HG03354 (cell line): Measurements from ENCODE around the gene INHBC.

ENCODE experiments used
- ATAC-seq: cut with Tn5 transposase; IDR thresholded peaks from one replicate; pipeline ENCODE4 v1.9.1; 2021; ENCODE audit warnings: mild to moderate bottlenecking; ENCODE audit not compliant: unreplicated experiment, poor library complexity, severe bottlenecking

INHBC gene

GRCh38 chr12:57452181-57452936, 17.8 kb downstream of the INHBC start:
- peak; percentile 4 for ATAC-seq

GRCh38 chr12:57452937-57453509, 18.4 kb downstream of the INHBC start:
- peak; percentile 67 for ATAC-seq

GRCh38 chr12:57454213-57454565, 19.6 kb downstream of the INHBC start:
- ATAC-seq = no peak

DNA sequence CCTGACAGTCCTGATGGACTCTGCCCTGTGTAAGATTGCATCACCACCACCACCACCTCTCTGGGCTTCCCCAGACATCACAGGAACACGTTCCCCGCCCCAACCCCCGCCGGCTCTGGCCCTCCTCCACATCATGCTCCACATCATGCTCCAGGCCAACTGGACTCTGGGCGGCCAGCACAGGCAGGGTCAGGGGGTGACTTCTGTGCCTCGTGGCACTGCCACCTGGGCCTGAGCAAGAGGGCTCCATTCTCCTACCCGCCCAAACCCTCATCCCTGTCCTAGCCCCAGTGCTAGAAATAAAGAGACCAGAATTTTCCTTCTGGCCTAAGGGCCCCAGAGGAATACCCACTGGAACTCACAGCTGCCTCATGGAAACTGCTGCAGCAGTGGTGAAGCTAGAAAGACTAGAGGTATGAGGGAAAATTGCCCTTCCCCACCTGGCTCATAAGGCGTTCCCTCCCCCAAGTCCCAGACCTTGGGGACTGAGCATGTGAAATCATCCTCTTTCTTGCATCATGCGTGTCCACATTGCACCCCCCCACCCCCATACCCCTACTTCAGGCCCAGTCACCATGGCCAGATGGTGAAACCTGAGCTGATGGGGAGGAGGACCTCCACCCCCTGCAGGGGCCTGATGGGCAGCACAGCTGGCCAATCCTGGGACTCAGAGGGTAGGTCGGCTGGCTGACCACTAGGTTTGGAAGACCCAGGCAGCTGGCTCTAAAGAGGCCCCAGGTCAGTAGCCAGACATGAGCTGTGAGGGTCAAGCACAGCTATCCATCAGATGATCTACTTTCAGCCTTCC, 20.2 kb downstream of the INHBC start, which contains the start of gene INHBE:
INHBE (plus strand) TSS at position 742 of the 808 bp plus-strand sequence. CDS start 230 bp downstream, outside the sequence.
- ATAC-seq = no peak

DNA sequence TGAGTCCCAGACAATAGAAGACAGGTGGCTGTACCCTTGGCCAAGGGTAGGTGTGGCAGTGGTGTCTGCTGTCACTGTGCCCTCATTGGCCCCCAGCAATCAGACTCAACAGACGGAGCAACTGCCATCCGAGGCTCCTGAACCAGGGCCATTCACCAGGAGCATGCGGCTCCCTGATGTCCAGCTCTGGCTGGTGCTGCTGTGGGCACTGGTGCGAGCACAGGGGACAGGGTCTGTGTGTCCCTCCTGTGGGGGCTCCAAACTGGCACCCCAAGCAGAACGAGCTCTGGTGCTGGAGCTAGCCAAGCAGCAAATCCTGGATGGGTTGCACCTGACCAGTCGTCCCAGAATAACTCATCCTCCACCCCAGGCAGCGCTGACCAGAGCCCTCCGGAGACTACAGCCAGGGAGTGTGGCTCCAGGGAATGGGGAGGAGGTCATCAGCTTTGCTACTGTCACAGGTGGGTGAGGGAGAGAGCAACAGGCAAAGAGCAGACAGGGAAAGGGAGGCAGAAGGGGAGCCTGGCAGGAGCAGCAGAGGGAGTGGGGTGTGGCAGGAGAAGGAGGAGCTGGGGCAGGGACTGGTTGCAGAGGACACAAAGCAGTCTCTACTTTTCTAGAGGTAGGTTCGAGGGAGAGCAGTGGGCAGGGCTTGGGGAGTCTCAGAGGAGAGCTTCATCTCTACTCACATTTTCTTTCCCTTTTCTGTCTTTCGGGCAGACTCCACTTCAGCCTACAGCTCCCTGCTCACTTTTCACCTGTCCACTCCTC, 21.0 kb downstream of the INHBC start:
- ATAC-seq = no peak

DNA sequence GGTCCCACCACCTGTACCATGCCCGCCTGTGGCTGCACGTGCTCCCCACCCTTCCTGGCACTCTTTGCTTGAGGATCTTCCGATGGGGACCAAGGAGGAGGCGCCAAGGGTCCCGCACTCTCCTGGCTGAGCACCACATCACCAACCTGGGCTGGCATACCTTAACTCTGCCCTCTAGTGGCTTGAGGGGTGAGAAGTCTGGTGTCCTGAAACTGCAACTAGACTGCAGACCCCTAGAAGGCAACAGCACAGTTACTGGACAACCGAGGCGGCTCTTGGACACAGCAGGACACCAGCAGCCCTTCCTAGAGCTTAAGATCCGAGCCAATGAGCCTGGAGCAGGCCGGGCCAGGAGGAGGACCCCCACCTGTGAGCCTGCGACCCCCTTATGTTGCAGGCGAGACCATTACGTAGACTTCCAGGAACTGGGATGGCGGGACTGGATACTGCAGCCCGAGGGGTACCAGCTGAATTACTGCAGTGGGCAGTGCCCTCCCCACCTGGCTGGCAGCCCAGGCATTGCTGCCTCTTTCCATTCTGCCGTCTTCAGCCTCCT, 21.6 kb downstream of the INHBC start:
- no peak for ATAC-seq

DNA sequence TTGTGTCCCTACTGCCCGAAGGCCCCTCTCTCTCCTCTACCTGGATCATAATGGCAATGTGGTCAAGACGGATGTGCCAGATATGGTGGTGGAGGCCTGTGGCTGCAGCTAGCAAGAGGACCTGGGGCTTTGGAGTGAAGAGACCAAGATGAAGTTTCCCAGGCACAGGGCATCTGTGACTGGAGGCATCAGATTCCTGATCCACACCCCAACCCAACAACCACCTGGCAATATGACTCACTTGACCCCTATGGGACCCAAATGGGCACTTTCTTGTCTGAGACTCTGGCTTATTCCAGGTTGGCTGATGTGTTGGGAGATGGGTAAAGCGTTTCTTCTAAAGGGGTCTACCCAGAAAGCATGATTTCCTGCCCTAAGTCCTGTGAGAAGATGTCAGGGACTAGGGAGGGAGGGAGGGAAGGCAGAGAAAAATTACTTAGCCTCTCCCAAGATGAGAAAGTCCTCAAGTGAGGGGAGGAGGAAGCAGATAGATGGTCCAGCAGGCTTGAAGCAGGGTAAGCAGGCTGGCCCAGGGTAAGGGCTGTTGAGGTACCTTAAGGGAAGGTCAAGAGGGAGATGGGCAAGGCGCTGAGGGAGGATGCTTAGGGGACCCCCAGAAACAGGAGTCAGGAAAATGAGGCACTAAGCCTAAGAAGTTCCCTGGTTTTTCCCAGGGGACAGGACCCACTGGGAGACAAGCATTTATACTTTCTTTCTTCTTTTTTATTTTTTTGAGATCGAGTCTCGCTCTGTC, 22.3 kb downstream of the INHBC start:
- ATAC-seq = no peak

- no peak for ATAC-seq
These were observed 24.1 kb downstream of the INHBC start for GRCh38 chr12:57458665-57459054.

GRCh38 chr12:57459055-57459749, 24.6 kb downstream of the INHBC start:
- ATAC-seq = peak; percentile 69

DNA sequence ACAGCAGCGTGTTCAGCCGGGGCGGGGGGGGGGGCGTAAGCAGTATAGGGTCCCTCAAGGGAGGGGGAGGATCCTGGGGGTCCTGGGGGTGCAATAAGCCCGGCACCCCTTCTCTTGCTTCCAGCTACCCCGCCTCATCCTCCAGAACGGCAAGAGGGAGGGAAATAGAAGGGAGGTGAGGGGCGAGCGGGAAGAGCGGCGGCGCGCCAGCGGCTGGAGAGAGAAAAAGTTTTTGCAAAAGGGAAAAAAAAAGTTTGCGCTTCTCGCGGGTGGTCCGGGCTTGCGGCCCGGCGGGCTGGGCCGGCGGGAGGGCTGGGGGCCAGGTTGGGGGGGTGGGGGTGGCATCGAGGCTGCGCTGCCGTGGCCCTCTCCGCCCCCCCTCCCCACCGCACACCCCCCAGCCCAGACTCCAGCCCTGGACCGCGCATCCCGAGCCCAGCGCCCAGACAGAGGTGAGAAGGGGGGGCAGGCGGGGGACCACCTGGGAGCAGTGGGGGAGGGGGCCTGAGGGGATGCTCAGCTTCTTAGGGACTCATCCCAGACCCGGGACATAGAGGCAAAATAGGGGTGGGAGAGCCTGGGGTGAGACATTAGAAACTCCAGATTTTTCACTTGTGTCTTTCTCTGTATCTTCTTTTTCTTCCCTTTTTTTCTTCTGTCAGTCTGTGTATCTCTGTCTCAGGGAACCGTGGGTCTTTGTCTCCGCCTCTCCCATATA, 25.3 kb downstream of the INHBC start, which contains the start of gene GLI1:
GLI1 (plus strand) TSS at position 36 of the 718 bp plus-strand sequence. CDS start 3,907 bp downstream, outside the sequence.
- ATAC-seq = no peak

- ATAC-seq = no peak
These were observed 25.8 kb downstream of the INHBC start for GRCh38 chr12:57460468-57460784.

DNA sequence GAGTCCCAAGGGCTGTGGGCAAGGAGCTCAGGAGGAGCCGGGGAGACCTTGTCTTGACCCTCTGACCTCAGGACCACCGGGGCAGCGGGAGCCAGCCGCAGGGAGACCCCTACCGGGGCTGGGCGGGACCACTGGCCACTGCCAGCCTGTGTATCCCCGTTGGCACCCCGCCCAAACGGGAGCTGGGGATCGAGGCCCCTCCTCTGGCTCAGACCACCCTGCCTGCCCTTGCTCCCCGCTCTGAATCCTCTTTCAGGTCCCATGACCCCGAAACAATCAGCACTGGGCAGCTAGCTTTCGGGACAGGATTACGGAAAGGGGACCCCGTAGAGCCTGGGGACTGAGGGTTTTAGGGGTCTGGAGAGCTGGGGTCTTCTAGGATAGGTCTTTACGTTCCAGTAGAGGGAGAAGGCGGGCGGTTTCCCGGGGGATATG, 26.3 kb downstream of the INHBC start:
- ATAC-seq = no peak

DNA sequence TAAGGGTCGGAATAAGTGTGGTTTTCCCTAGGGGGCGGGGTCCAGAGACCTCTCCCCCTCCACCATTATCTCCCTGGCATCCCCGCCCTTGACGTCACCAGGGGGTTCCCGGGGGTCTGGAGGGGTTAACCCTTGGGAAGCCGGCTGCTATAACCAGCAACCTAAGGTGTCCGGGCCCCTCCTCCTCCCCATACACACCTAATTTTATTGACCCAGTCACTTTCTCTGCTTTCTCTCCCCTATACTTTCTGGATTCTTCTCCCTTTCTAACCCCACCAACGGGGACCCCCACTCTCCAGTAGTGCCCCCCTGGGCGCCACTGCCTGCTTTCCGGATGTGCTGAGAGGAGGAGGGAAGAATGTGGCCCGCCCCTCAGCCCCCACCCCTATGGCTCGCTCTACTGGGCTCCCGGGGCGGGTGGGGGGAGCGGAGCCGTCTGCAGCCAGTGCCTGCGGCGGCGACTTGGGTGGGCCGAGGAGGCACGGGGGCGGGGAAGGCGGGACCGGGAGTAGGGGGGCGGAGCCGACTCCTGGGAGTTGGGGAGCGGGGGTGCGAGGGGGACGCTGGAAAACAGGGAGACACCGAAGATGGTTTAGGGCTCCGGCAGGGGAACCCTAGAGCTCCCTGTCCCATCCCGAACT, 26.8 kb downstream of the INHBC start:
- no peak for ATAC-seq

DNA sequence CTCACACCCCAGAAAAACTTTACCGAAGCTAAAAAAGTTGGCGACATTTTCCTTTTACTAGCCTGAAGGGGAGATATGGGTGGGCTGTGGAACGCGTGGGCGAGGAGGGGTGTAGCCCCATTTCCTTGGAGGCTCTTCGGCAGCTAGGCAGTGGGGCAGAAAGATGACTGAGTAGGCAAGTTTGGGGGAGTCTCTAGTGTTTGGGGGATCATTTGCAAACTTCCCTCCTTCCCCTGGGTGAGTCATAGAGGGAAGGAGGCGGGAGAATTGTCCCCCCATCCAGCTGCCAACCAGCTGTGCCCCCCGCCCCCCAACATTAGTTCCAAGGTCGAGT, 27.3 kb downstream of the INHBC start:
- ATAC-seq = no peak

- peak; percentile 65 for ATAC-seq
These were observed 27.8 kb downstream of the INHBC start for GRCh38 chr12:57462251-57462911.

DNA sequence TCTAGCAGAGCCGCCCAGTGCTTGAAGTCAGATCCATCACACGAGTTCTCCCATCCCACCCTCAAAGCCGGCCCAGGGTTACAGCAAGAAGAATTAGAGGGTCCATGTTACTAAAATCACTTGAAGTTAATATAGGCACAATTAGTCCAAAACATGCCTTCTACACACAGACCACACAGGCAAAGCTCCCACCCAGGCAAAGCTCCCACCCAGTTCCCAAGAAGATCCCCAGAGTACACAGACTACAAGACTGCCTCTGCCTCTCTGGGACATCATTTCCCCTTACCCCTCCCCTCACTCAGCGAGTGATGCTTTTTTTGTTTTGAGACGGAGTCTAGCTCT, 28.3 kb downstream of the INHBC start:
- ATAC-seq = no peak

DNA sequence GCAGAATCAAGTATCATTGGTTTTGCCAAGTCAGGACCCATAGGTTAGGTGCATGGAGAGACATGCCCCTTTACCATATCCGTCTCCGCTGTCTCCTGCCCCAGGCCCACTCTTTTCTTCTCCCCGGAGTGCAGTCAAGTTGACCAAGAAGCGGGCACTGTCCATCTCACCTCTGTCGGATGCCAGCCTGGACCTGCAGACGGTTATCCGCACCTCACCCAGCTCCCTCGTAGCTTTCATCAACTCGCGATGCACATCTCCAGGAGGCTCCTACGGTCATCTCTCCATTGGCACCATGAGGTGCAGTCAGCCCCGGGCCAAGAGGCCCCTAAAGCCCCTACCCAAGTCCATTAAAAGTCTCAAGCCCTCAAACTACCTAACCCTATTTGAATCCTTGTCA, 30.0 kb downstream of the INHBC start:
- ATAC-seq = no peak
